ENCODE measurements around the gene SLX9.

The SLX9 gene

GRCh38 chr21:44939532-44940115 is at the start of gene SLX9:
SLX9 (plus strand) TSS chr21:44940029; CDS start chr21:44940058, 29 bp downstream.
- DNase-seq (ENCODE audit: low spot score) = no peak

- DNase-seq (ENCODE audit: low spot score) = no peak
Measured at GRCh38 chr21:44890338-44890931, 49.4 kb upstream of the SLX9 start.

GRCh38 chr21:44890961-44891541 is 48.8 kb upstream of the SLX9 start:
- no peak for DNase-seq (ENCODE audit: low spot score)

GRCh38 chr21:44891631-44892031 is 48.2 kb upstream of the SLX9 start:
- DNase-seq (ENCODE audit: low spot score) = no peak

GRCh38 chr21:44892095-44892494 is 47.7 kb upstream of the SLX9 start:
- no peak for DNase-seq (ENCODE audit: low spot score)

- DNase-seq (ENCODE audit: low spot score) = no peak
Measured at GRCh38 chr21:44892536-44893277, 47.1 kb upstream of the SLX9 start.

- no peak for DNase-seq (ENCODE audit: low spot score)
Measured at GRCh38 chr21:44893278-44893556, 46.6 kb upstream of the SLX9 start.

GRCh38 chr21:44893948-44894656 is 45.7 kb upstream of the SLX9 start:
- DNase-seq (ENCODE audit: low spot score) = no peak

- no peak for DNase-seq (ENCODE audit: low spot score)
Measured at GRCh38 chr21:44894687-44895302, 45.0 kb upstream of the SLX9 start.

GRCh38 chr21:44895859-44896258 is 44.0 kb upstream of the SLX9 start:
- no peak for DNase-seq (ENCODE audit: low spot score)

GRCh38 chr21:44896561-44897286 is 43.1 kb upstream of the SLX9 start:
- no peak for DNase-seq (ENCODE audit: low spot score)

- DNase-seq (ENCODE audit: low spot score) = no peak
Measured at GRCh38 chr21:44897326-44898010, 42.4 kb upstream of the SLX9 start.

GRCh38 chr21:44898011-44898488 is 41.8 kb upstream of the SLX9 start:
- DNase-seq (ENCODE audit: low spot score) = no peak

GRCh38 chr21:44898851-44899767 is 40.7 kb upstream of the SLX9 start:
- no peak for DNase-seq (ENCODE audit: low spot score)

- no peak for DNase-seq (ENCODE audit: low spot score)
Measured at GRCh38 chr21:44899768-44900558, 39.9 kb upstream of the SLX9 start.

- no peak for DNase-seq (ENCODE audit: low spot score)
Measured at GRCh38 chr21:44900559-44901251, 39.1 kb upstream of the SLX9 start.

- no peak for DNase-seq (ENCODE audit: low spot score)
Measured at GRCh38 chr21:44901391-44902074, 38.3 kb upstream of the SLX9 start.

All from pons (tissue), 1 donor.